Right ventricle myocardium superior (tissue), 1 donor: Measurements from ENCODE around the gene ZNF75A. TPM values are rescaled to one million over a fixed set of nuclear protein-coding genes. Genes with fewer than 3 reads are reported as not detected.
A peak's percentile ranks its signal among the peaks of the same experiment; 100 is the strongest.

ENCODE experiments used
- ATAC-seq: fragments of 200-7000 bp; cut with Tn5 transposase; one replicate; pipeline ENCODE4 v1.9.1; 2020; ENCODE audit warnings: mild to moderate bottlenecking; ENCODE audit not compliant: poor library complexity
- DNase-seq: peaks from one replicate; pipeline ENCODE4 v3.0.0-alpha.2; 2020
- intact Hi-C: fragments of 100-400 bp; cut with DNase I; formaldehyde crosslinking; loops from one replicate; pipeline ENCODE4 v1.11.2; 2022
- total RNA-seq: library from RNA; stranded (reverse); fragmentation: NEBNext Ultra II Directional; extraction: Animal tissue kit (Norgen Biotek cat#: 25700); gene quantifications from one replicate; pipeline ENCODE4 v1.2.1, GENCODE V29; 2021
- donor health status: DM: no; HTN: yes; CAD: no; lungs with severe emphysema.

Gene ZNF75A
- total RNA-seq, 1 donor from 2014 or later = 16.8 TPM

DNA sequence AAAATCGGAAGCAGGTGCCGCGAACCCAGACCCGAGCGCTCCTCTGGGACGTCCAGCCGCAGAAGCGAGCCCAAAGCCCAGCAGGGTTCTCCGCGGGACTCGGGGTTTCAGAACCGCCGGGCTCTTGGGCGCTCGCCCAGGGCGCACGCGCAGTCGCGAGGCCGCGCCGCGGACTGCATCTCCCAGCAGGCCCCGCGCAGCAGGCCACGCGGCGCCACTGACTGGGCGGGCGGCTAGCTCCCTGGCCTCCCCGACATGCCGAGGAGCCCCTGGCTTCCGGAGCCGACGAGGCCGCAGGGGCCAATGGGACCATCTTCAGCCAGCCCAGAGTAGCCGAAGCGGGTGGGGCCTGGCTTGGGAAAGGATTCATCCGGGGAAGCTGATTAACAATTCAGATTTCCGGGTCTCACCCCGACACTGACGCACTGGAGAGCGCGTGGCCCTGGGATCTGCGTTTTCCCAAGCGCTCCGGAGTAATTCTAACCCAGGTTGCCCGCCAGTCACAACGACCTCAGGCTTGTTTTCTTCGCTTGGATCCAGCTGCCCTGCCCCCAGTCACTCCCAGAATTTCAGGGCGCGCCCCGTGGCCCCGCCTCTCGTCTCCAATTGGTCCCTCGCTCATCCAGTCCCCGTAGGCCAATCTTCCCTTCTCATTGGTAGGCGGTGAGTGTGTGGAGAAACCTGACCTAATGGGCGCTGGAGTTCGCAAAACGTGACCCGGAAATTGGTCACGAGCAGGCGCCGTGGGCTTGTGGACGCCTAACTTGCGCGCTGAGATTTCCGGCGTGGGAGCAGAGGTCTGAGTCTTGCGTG is 22.4 kb upstream of the ZNF75A start, which contains the start of gene ZNF263:
ZNF263 (plus strand) TSS at position 762 of the 813 bp plus-strand sequence. CDS start 328 bp downstream, outside the sequence.
- peak; percentile 97 for ATAC-seq
- intact Hi-C loops = loop anchor here (10.0 kb wide), 1 partner anchor 222 kb away; the partner anchor contains the start of gene CLUAP1
- peak; percentile 96 for DNase-seq

DNA sequence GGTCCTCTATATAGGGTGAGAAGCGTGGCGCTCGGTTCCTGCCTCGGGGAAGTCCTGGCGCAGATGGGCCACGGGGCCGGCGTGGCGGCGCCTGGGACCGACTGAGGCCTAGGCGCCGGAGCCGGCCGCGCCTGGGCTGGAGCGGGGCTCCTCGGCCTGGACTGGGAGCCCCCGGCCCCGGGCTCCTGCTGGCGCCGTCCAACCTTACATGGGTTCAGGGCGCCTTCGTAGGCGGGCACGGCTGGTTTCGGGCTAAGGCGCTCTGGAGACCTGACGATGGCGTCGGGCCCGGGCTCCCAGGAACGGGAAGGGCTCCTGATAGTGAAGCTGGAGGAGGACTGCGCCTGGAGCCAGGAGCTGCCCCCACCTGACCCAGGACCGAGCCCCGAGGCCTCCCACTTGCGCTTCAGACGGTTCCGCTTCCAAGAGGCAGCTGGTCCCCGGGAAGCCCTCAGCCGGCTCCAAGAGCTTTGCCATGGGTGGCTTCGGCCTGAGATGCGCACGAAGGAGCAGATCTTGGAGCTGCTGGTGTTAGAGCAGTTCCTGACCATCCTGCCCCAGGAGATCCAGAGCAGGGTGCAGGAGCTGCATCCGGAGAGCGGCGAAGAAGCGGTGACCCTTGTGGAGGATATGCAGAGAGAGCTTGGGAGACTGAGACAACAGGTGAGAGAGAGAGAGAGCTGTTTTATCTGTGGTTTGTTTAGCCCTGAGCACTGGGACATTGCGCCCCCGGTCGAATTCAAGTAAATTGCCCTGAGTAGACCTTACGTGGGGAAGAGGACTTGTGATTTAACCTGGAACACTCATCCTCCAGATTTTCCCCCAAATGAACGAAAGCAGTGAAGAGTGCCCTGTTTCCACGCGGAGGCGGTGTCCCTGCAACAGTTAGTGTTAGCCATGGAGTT is 21.5 kb upstream of the ZNF75A start:
- no peak for DNase-seq
- intact Hi-C loops = loop anchor here (10.0 kb wide), 1 partner anchor 221 kb away; the partner anchor contains the start of gene CLUAP1
- ATAC-seq = no peak

DNA sequence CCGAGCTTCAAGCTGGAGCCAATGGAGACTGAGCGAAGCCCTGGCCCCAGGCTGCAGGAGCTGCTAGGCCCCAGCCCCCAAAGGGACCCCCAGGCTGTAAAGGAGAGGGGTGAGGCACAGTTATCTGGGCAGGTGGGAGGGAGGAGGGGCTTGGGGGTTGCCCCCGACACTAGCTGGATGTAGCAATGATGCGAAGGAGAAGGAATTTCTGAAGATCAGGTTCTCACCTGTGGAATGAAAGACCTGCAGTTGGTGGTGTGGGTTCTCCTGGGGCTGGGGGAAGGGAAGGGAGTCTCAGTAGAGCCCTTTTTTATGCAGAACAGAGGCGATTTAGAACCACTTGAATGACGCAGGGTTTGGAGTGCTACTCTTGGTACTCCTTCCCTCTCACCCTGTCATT is 20.2 kb upstream of the ZNF75A start:
- intact Hi-C loops = loop anchor here (10.0 kb wide), 1 partner anchor 220 kb away; the partner anchor contains the start of gene CLUAP1
- ATAC-seq (no peak), DNase-seq (no peak)

DNA sequence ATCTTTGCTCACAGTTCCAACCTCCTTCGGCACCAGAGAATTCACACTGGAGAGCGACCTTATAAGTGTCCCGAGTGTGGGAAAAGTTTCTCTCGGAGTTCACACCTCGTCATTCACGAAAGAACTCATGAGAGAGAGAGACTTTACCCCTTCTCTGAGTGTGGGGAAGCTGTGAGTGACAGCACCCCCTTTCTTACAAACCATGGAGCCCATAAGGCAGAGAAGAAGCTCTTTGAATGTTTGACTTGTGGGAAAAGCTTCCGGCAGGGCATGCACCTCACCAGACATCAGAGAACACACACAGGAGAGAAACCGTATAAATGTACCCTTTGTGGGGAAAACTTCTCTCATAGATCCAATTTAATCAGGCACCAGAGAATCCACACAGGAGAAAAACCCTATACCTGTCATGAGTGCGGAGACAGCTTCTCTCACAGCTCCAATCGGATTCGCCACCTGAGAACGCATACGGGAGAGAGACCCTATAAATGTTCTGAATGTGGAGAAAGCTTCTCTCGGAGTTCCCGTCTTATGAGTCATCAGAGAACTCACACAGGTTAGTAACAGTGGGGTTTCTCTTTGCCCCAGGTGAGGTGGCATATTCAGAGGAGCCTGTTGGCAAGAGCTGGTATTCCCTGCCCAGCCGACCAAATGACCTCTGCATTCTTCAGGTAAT is 15.2 kb upstream of the ZNF75A start:
- ATAC-seq (no peak), DNase-seq (no peak)
- intact Hi-C loops = loop anchor here (10.0 kb wide), 1 partner anchor 215 kb away; the partner anchor contains the start of gene CLUAP1

DNA sequence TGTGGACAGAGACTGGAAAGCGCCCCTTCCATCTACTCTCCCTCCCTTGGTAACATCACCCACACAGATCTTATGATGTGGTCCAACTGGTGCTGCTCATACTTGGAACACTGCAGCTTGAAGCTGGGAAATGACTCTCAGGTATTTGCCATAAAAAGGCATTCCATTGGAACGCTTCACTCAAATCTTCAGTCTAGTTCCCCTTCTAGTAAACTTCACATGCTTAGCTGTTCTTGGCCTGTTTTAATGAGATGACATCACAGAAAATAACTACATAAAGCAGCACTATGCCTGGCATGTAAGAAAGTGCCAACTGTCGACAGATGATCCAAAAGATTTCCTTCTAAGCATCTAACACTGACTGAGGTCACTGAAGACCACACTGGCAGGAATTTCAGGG is 12.7 kb upstream of the ZNF75A start:
- DNase-seq (no peak), ATAC-seq (no peak)
- intact Hi-C loops = no loop called here

DNA sequence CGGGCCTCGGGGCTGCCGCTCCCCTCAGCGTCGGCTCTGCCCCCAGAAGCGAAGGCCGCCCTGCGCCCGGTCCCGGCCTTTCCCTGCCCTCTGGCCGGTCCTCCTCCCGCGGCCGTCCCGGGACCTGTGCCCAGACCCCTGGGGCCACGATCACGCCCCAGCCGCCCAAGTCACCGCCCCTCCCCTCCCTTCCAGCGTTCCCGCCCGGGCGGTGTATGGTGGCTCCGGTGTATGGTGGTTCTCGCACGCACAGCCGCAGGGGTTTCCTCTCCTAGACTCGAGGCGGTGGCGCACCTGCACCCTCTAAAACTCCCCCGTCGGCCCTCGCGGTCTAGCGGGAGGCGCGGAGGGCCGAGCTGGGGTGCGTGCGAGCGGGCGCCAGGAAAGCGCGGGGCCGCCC is 10.1 kb upstream of the ZNF75A start:
- peak; percentile 34 for ATAC-seq

DNA sequence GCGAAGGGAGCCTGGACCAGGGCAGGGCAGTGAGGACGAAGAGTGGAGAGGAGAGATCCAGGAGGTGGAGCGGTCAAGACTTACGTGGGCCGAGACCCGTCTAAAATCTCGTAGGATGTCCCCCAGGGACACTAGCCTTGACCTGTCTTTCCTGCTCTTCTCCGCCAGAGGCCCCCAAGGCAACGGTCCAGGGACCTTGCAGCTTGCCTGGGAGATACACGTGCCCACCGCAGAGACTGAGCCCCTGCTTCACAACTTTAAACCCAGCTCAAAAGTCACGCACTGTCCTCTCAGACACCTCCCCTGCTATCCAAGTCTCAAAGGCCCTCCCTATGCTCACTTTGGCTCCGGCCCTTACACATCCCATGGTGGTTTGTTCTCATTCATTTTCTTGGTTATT is 9.5 kb upstream of the ZNF75A start:
- intact Hi-C loops = no loop called here
- ATAC-seq (no peak), DNase-seq (no peak)

More for the DNA sequence above, 10.1 kb upstream of the ZNF75A start:
- no peak for DNase-seq
- intact Hi-C loops = no loop called here

DNA sequence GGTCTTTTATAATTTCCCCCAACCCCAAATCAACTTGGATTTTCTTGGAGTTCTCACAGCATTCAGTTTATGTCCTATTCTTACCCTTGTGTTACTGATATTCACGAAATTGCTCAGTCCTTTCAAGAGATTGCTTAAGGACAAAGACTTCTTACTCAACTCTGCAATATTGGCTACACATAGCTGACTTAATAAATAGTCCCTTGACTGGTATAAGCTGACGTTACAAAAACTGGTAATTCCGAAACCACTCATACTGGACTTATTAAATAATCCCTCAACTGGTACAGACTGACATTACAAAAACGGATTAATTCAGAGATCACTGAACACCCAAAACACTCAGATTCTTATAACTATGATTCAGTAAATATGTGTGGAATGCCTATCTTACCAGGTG is 927 bp upstream of the ZNF75A start:
- DNase-seq (no peak), ATAC-seq (no peak)
- intact Hi-C loops = loop anchor here (2.0 to 10.0 kb wide), 3 partner anchors 40 to 190 kb away; partner anchors contain the start of genes C16orf90 and ZNF200

DNA sequence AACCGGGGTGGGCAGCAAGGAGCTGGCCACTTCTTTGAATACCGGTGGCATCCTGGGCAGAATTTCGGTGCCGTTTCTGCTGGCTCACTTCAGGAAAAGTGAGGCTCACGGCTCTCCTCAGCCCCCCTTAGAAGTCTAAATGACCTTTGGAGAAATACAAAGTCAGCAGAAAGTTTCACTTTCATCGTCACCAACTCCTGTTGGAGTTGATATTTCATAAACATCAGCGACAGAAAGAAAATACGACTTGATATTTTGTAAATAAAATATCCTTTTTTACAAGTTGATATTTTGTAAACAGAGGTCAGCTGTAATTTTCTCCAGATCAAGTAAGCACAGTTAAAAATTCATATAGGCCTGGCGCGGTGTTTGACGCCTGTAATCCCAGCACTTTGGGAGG is 781 bp downstream of the ZNF75A start:
- no peak for ATAC-seq
- no peak for DNase-seq
- intact Hi-C loops = loop anchor here (5.0 to 10.0 kb wide), 3 partner anchors 71 to 189 kb away; partner anchors contain the start of genes C16orf90 and ZNF200

DNA sequence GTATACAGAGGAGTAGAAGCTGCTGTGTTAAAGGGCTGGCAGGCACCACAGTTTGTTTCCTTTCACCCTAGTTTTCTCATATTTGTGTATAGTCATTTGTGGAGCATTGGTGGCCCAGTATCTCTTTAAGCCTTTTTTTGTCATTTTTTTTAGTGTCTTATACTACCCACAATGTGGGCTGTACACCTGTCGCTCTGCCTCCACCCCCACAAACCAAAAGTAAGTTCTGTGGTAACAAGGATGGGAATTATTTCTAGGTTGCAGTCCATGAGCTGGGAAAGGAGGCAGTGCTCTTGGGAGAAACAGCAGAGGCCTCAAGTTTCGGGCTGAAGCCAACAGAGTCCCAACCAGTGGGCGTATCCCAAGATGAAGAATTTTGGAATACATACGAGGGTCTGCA is 6.2 kb downstream of the ZNF75A start:
- intact Hi-C loops = no loop called here
- DNase-seq (no peak), ATAC-seq (no peak)

DNA sequence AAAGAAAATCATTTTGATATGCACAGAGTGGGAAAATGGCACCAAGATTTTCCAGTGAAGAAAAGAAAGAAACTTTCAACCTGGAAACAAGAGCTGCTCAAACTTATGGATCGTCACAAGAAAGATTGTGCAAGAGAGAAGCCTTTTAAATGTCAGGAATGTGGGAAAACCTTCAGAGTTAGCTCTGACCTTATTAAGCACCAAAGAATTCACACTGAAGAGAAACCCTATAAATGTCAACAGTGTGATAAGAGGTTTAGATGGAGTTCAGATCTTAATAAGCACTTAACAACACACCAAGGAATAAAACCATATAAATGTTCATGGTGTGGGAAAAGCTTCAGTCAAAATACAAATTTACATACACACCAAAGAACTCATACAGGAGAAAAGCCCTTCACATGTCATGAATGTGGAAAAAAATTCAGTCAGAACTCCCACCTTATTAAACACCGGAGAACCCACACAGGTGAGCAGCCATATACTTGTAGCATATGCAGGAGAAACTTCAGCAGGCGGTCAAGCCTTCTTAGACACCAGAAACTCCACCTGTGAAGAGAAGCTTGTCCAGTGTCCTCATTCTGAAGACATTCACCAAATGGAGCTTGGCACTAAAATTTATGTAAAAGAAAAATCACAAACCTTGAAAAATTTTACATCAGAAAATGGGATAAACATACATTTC is 12.2 kb downstream of the ZNF75A start:
- intact Hi-C loops = no loop called here
- DNase-seq = no peak
- no peak for ATAC-seq

DNA sequence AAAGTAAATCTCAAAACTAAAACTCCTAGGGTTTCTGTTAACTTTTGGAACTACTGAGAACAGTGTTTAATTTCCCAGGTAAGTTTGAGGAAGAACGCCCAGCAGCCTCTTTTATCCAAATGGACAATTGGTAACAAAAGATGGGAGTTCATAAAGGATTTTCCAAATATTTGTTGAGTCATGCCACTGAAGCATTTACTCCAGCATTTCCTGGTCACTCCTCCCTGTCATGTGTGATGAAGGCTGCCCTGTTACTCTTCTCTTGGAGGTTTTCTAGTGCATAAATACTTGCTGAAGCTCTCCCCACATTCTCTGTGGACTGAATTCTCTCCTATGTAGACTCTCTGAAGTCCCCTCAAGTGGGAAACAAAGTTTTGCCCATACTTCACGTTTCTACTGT is 16.5 kb downstream of the ZNF75A start:
- DNase-seq (no peak), ATAC-seq (no peak)
- intact Hi-C loops = no loop called here

DNA sequence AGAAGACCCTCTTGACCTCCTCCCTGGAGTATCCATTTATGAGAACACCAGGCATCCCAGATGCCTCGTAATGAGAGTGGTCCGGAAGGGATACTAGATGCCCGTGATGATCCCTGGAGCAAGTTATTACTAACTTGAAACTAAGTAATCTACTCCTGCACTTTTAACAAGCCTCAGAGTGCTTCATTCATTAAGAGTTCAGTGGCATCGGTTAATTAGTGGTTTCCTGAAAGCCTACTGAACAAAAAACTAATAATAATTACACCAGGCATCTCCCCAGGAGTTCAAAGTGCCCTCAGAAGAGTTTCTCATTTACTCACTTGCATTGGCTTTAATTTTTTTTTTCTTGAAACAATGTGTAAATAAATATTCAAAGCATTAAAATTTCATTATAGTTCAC is 22.2 kb downstream of the ZNF75A start:
- no peak for DNase-seq
- intact Hi-C loops = no loop called here
- ATAC-seq = no peak

DNA sequence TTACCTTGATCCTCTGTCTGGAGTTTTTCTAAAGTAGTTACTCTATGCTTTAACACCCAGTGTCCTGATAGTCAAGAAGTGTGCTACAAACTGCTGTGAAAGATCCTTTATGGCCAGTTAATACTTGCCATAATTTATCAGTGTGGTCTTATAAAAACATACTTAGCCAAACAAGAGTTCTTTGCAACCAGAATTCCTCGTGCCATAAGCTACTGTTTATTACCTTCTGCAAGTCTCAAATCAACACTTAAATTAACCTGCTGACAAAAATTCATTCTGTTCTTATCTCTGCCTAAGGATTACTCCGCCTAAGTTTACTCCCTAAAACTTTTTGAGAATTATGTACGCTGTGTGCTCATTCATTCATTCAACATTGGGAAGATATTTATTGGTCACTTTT is 22.8 kb downstream of the ZNF75A start:
- ATAC-seq (no peak), DNase-seq (no peak)
- intact Hi-C loops = no loop called here

DNA sequence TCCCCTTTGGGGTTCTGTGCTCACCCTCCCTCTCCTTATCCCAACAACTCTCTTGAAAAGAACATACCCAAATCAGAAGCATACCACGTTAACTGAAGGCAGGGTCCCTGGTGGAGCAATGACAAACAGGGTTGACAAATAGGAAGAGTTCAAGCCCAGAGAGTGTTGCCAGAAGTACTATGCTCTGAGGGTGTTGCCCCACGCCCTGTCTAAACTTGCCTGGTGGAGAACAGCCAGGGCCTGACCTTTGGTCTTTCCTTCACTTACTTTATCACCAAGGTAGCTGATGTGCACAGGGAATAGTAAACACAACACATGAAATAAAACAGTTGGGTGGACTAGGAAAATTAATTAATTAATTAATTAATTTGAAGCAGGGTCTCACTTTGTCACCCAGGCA is 23.3 kb downstream of the ZNF75A start:
- ATAC-seq (no peak), DNase-seq (no peak)
- intact Hi-C loops = no loop called here

DNA sequence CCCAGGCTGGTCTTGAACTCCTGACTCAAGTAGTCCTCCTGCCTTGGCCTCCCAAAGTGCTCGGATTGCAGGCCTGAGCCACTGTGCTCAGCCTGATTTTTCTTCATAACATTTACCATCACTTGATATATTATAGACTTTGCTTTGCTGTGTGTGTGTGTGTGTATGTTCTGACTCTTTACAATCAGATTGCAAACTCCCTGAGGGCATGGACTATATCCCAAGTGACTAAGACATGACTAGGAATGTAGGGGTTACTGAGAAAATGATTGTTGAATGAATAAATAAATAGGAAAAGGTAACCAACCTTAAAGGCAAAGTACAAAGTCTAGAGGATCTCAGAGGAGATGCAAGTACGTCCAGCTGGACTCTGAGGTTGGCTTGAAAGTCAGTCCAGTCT is 40.7 kb downstream of the ZNF75A start:
- intact Hi-C loops = no loop called here
- ATAC-seq (no peak), DNase-seq (no peak)

DNA sequence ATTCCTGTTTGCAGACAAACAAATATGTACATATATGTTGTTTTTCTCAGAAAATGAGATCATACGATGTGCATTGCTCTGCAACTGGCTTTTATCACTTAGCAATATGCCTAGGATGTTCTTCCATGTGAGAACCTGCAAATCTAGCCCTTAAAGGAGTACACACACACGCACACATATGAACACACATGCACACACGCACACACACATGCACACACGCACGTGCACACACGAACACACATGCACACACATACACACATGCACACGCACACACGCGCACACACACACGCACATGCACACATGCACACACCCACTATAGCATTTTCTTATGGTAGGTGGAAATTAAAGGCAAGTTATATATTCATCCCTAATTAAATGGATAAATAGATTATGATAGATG is 42.3 kb downstream of the ZNF75A start:
- intact Hi-C loops = no loop called here
- no peak for DNase-seq
- ATAC-seq = no peak

DNA sequence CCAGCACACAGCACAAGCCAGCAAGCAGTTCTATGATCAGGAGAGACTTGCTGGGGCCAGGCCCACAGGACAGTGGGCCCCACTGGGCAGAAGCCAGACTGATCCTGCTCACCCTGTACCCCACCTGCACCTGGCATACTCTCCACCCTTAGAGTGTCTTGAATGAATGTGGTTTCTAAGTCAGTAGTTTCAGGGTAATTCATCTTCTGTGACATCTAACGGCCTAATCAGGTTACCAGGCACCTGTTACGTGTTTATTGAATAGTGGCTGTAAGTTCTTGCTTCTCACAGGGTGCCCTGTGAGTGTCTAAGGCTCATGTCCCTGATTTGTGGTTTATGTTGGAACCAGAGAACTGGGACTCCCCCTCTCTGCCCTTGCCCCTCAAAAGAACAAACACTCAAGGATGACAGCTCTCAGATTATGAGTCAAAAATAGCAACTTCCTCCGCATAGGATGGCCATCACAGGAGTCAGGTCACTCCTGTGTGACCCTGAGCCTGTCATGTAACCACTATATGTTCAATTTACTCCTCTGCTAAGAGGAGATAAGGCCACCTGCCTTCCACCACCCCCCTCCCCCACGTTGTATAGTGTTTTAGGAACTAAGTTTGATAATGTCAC is 43.4 kb downstream of the ZNF75A start:
- peak; percentile 80 for ATAC-seq
- intact Hi-C loops = no loop called here
- no peak for DNase-seq
